SK-N-SH treated with all-trans-retinoic acid at 6 μM for 48 hours (cell line): ENCODE measurements around the gene AGAP2.

Experiments used
- PATZ1 ChIP-seq: fragments of 250-450 bp; sonication (Bioruptor Pico); IDR thresholded peaks from 2 replicates; pipeline ENCODE4 v1.8.0; 2020; ENCODE audit warnings: mild to moderate bottlenecking, moderate library complexity, borderline replicate concordance
- PPARA ChIP-seq: fragments of 250-450 bp; sonication (Bioruptor Pico); IDR thresholded peaks from 2 replicates; pipeline ENCODE4 v1.5.0; 2020; ENCODE audit warnings: mild to moderate bottlenecking, borderline replicate concordance
- RARB ChIP-seq: fragments of 250-450 bp; sonication (Bioruptor Pico); IDR thresholded peaks from 2 replicates; pipeline ENCODE4 v1.8.0; 2021; ENCODE audit warnings: mild to moderate bottlenecking, moderate library complexity
- SNAI2 ChIP-seq: fragments of 250-450 bp; sonication (Bioruptor Pico); IDR thresholded peaks from 2 replicates; pipeline ENCODE4 v1.5.0; 2020; ENCODE audit warnings: mild to moderate bottlenecking, moderate library complexity
- TCF4 ChIP-seq: fragments of 250-450 bp; sonication (Bioruptor Pico); IDR thresholded peaks from 2 replicates; pipeline ENCODE4 v1.8.0; 2021; ENCODE audit warnings: mild to moderate bottlenecking, moderate library complexity, borderline replicate concordance
- TOX ChIP-seq: fragments of 250-450 bp; sonication (Bioruptor Pico); IDR thresholded peaks from 2 replicates; pipeline ENCODE4 v1.8.0; 2021; ENCODE audit warnings: mild to moderate bottlenecking, moderate library complexity, borderline replicate concordance
- ZFP3 ChIP-seq: fragments of 250-450 bp; sonication (Bioruptor Pico); IDR thresholded peaks from 2 replicates; pipeline ENCODE4 v1.5.0; 2020; ENCODE audit warnings: mild to moderate bottlenecking, moderate library complexity
- ZNF70 ChIP-seq: fragments of 450-650 bp; formaldehyde crosslinking; IDR thresholded peaks from 2 replicates; pipeline ENCODE4 v1.5.0; 2020; ENCODE audit warnings: mild to moderate bottlenecking, moderate library complexity
- TF ChIP-seq, protein P1 (sequence below): fragments of 250-450 bp; sonication (Bioruptor Pico); IDR thresholded peaks from 2 replicates; pipeline ENCODE4 v1.8.0; 2021; ENCODE audit warnings: low read depth, mild to moderate bottlenecking, moderate library complexity, borderline replicate concordance

- TF ChIP-seq SNAI2 (CRISPR knock-in tag) = no peak
- TF ChIP-seq PPARA (CRISPR knock-in tag) = no peak
- no peak for TF ChIP-seq TOX (CRISPR knock-in tag)
- TF ChIP-seq RARB = no peak
- no peak for TF ChIP-seq TCF4 (CRISPR knock-in tag)
- TF ChIP-seq ZFP3 (CRISPR knock-in tag) = no peak
- no peak for TF ChIP-seq PATZ1 (CRISPR knock-in tag)
- TF ChIP-seq, protein P1, sequence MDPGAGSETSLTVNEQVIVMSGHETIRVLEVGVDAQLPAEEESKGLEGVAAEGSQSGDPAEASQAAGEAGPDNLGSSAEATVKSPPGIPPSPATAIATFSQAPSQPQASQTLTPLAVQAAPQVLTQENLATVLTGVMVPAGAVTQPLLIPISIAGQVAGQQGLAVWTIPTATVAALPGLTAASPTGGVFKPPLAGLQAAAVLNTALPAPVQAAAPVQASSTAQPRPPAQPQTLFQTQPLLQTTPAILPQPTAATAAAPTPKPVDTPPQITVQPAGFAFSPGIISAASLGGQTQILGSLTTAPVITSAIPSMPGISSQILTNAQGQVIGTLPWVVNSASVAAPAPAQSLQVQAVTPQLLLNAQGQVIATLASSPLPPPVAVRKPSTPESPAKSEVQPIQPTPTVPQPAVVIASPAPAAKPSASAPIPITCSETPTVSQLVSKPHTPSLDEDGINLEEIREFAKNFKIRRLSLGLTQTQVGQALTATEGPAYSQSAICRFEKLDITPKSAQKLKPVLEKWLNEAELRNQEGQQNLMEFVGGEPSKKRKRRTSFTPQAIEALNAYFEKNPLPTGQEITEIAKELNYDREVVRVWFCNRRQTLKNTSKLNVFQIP (CRISPR knock-in tag) = no peak
- TF ChIP-seq ZNF70 (CRISPR knock-in tag) = no peak
Measured at GRCh38 chr12:57769594-57769993, 31.1 kb upstream of the AGAP2 start.
